WI38 (cell line): ENCODE data around the gene GAREM1.

ENCODE experiments used
- H3K4me3 ChIP-seq: 2 replicates; pipeline ENCODE4 v1.5.1; 2011; ENCODE audit warnings: low read depth, mild to moderate bottlenecking, control low read depth, low read length
- CTCF ChIP-seq: IDR thresholded peaks from 2 replicates; pipeline ENCODE4 v1.5.1; 2012; ENCODE audit warnings: low read depth, mild to moderate bottlenecking, control low read depth, low read length

Gene GAREM1

GRCh38 chr18:32302806-32303205, 167.9 kb downstream of the GAREM1 start:
- H3K4me3 ChIP-seq = no peak overlapping the region
- no peak for TF ChIP-seq CTCF

GRCh38 chr18:32301976-32302743, 168.5 kb downstream of the GAREM1 start:
- H3K4me3 ChIP-seq = no peak overlapping the region
- no peak for TF ChIP-seq CTCF

- no peak for TF ChIP-seq CTCF
- no peak overlapping the region for H3K4me3 ChIP-seq
Observed at GRCh38 chr18:32301361-32301760, 169.3 kb downstream of the GAREM1 start.

- TF ChIP-seq CTCF = no peak
- no peak overlapping the region for H3K4me3 ChIP-seq
Observed at GRCh38 chr18:32300914-32301313, 169.8 kb downstream of the GAREM1 start.

GRCh38 chr18:32299484-32299883, 171.2 kb downstream of the GAREM1 start:
- H3K4me3 ChIP-seq = no peak overlapping the region
- TF ChIP-seq CTCF = no peak

GRCh38 chr18:32298171-32298667, 172.5 kb downstream of the GAREM1 start:
- TF ChIP-seq CTCF = no peak
- H3K4me3 ChIP-seq = no peak overlapping the region

GRCh38 chr18:32297579-32298170, 173.0 kb downstream of the GAREM1 start:
- no peak overlapping the region for H3K4me3 ChIP-seq
- TF ChIP-seq CTCF = no peak
